ENCODE results near the gene MYMK. TPM values are rescaled to one million over a fixed set of nuclear protein-coding genes. Genes with fewer than 3 reads are reported as not detected.
A peak's percentile ranks its signal among the peaks of the same experiment; 100 is the strongest.

Gene MYMK
- total RNA-seq, 2 donors from 2014 or later = not detected

DNA sequence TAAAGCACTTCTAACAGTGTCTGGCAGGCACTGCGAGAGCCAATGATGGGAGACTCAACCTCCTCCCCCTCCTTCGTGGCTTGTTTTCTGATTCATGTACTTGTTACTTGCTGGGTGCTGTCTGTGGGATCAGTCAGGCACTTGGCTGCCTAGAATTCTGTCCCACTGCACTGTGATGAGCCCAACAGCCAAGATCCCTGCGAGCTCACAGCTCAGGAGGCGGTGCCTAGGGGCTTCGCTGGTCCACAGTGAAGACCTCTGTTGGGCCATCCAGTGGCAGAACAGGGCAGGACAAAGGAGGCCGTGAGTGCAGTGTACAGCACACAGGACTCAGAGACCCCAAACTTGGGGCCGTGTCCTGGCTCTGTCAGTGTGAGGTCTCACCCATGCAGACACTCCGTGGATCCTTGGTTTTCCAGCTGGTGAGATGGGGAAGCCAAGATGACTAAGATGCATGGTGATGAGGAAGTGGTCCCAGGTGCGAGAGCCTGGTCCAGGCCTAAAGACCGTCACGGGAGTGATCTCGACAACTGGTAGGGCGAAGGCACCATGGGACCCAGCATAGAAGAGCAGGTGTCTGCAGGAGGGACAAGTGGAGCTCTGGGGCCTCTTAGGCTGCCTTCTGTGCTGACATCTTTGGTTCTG is 19.5 kb downstream of the MYMK start:
- 94 to 95% methylated on average over 12 to 13 of the region's 13 CpGs for WGBS, 2 experiments (ENCODE audit: insufficient coverage in 1 of 2, insufficient read length in 1 of 2)
- peaks cover 15% of the 10 kb centered on the region for H3K9me3 ChIP-seq (ENCODE audit: control insufficient read depth, low read length)
- no peaks in the 10 kb centered on the region for H3K27me3 ChIP-seq (ENCODE audit: control insufficient read depth, insufficient read depth, low read length, poor library complexity, severe bottlenecking)
- H3K4me3 Mint-ChIP-seq = no peak overlapping the region
- H3K36me3 ChIP-seq (ENCODE audit: control insufficient read depth, insufficient read depth, low read length) = no peaks in the 10 kb centered on the region
- H3K27ac Mint-ChIP-seq = no peak overlapping the region
- H3K27me3 Mint-ChIP-seq (ENCODE audit: insufficient read depth) = no peaks in the 10 kb centered on the region
- no peak overlapping the region for H3K27ac ChIP-seq (ENCODE audit: low read depth, low read length)
- no peak overlapping the region for H3K4me3 ChIP-seq (ENCODE audit: low read length)
- peaks cover 31% of the 10 kb centered on the region for H3K9me3 Mint-ChIP-seq
- H3K36me3 Mint-ChIP-seq (ENCODE audit: low read depth) = no peaks in the 10 kb centered on the region
- no peak for DNase-seq
- peaks cover 8% of the 10 kb centered on the region for H3K4me1 Mint-ChIP-seq
- H3K9ac ChIP-seq (ENCODE audit: extremely low read depth, low read length, poor library complexity, severe bottlenecking) = no peak overlapping the region
- peaks cover 5% of the 10 kb centered on the region for H3K4me1 ChIP-seq (ENCODE audit: control insufficient read depth, insufficient read depth, low read length)
- TF ChIP-seq, protein P1, sequence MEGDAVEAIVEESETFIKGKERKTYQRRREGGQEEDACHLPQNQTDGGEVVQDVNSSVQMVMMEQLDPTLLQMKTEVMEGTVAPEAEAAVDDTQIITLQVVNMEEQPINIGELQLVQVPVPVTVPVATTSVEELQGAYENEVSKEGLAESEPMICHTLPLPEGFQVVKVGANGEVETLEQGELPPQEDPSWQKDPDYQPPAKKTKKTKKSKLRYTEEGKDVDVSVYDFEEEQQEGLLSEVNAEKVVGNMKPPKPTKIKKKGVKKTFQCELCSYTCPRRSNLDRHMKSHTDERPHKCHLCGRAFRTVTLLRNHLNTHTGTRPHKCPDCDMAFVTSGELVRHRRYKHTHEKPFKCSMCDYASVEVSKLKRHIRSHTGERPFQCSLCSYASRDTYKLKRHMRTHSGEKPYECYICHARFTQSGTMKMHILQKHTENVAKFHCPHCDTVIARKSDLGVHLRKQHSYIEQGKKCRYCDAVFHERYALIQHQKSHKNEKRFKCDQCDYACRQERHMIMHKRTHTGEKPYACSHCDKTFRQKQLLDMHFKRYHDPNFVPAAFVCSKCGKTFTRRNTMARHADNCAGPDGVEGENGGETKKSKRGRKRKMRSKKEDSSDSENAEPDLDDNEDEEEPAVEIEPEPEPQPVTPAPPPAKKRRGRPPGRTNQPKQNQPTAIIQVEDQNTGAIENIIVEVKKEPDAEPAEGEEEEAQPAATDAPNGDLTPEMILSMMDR (conservative IDR thresholded peaks at IDR 0.05) = peak; percentile 28

GRCh38 chr9:133502112-133502511 is 22.6 kb downstream of the MYMK start:
- Histone ChIP-seq H3K36me3 (ENCODE audit: control insufficient read depth, insufficient read depth, low read length) (no peaks in the 10 kb centered on the region), H3K27me3 (ENCODE audit: control insufficient read depth, insufficient read depth, low read length, poor library complexity, severe bottlenecking) (no peaks in the 10 kb centered on the region), H3K9ac (ENCODE audit: extremely low read depth, low read length, poor library complexity, severe bottlenecking) (no peak overlapping the region), H3K4me3 (ENCODE audit: low read length) (no peak overlapping the region), H3K27ac (ENCODE audit: low read depth, low read length) (no peak overlapping the region), H3K4me1 (ENCODE audit: control insufficient read depth, insufficient read depth, low read length) (no peaks in the 10 kb centered on the region), H3K9me3 (ENCODE audit: control insufficient read depth, low read length) (peaks cover 15% of the 10 kb centered on the region)
- no peaks in the 10 kb centered on the region for H3K27me3 Mint-ChIP-seq (ENCODE audit: insufficient read depth)
- H3K4me1 Mint-ChIP-seq = no peaks in the 10 kb centered on the region
- peaks cover 31% of the 10 kb centered on the region for H3K9me3 Mint-ChIP-seq
- TF ChIP-seq, protein P1 (conservative IDR thresholded peaks at IDR 0.05) = no peak
- WGBS, 2 experiments (ENCODE audit: insufficient coverage in 1 of 2, insufficient read length in 1 of 2) = 98 to 100% methylated on average over 1 of the region's 1 CpG
- H3K4me3 Mint-ChIP-seq = no peak overlapping the region
- H3K36me3 Mint-ChIP-seq (ENCODE audit: low read depth) = no peaks in the 10 kb centered on the region
- DNase-seq = no peak
- H3K27ac Mint-ChIP-seq = no peak overlapping the region

DNA sequence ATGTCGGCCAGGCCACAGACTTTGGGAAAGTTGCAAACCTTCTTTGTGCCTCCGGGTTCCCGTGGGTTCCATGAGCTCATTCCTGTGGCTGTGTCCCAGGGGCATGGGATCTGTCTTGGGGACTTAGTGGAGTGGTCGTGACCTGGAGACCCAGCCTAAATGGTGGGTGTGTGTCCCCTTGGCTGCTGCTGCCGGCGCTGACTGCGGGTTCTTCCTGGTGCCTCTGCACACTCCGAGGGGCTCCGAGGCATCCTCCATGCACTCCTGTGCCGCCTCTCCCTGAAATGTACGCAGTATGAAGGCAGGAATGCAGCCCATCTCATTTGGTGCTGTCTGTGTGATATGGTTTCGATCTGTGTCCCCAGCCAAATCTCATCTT is 24.9 kb downstream of the MYMK start:
- TF ChIP-seq, protein P1 (conservative IDR thresholded peaks at IDR 0.05) = no peak
- no peaks in the 10 kb centered on the region for H3K27me3 ChIP-seq (ENCODE audit: control insufficient read depth, insufficient read depth, low read length, poor library complexity, severe bottlenecking)
- no peaks in the 10 kb centered on the region for H3K36me3 ChIP-seq (ENCODE audit: control insufficient read depth, insufficient read depth, low read length)
- H3K4me3 Mint-ChIP-seq = no peak overlapping the region
- no peak overlapping the region for H3K27ac Mint-ChIP-seq
- no peak for DNase-seq
- H3K27ac ChIP-seq (ENCODE audit: low read depth, low read length) = no peak overlapping the region
- H3K4me1 Mint-ChIP-seq = no peaks in the 10 kb centered on the region
- peaks cover 31% of the 10 kb centered on the region for H3K9me3 Mint-ChIP-seq
- no peak overlapping the region for H3K4me3 ChIP-seq (ENCODE audit: low read length)
- no peaks in the 10 kb centered on the region for H3K36me3 Mint-ChIP-seq (ENCODE audit: low read depth)
- 92 to 96% methylated on average over 6 to 12 of the region's 12 CpGs for WGBS, 2 experiments (ENCODE audit: insufficient coverage in 1 of 2, insufficient read length in 1 of 2)
- H3K9ac ChIP-seq (ENCODE audit: extremely low read depth, low read length, poor library complexity, severe bottlenecking) = no peak overlapping the region
- no peaks in the 10 kb centered on the region for H3K4me1 ChIP-seq (ENCODE audit: control insufficient read depth, insufficient read depth, low read length)
- no peaks in the 10 kb centered on the region for H3K27me3 Mint-ChIP-seq (ENCODE audit: insufficient read depth)
- peaks cover 15% of the 10 kb centered on the region for H3K9me3 ChIP-seq (ENCODE audit: control insufficient read depth, low read length)
